ENCODE results near the gene SFMBT2.

The SFMBT2 gene

GRCh38 chr10:7410862-7411670 is at the start of gene SFMBT2:
TSS of gene SFMBT2 (minus strand) at chr10:7411034. CDS start at chr10:7381898, 29,136 bp downstream.
- H3K4me3 ChIP-seq (ENCODE audit: low read depth, low read length): peak within 1 kb of the TSS; percentile 65
- no peak for TF ChIP-seq CTCF (IDR thresholded peaks at IDR 0.05; ENCODE audit: low read depth, low read length)
- DNase-seq (ENCODE audit: low read depth, low spot score): peak; percentile 66
- in situ Hi-C loops (cut with HindIII; ENCODE audit: low sequenced_read_pairs): no loop called here

- no peak for DNase-seq (ENCODE audit: low read depth, low spot score)
- H3K4me3 ChIP-seq (ENCODE audit: low read depth, low read length): no peak overlapping the region
- TF ChIP-seq CTCF (IDR thresholded peaks at IDR 0.05; ENCODE audit: low read depth, low read length): no peak
- in situ Hi-C loops (cut with HindIII; ENCODE audit: low sequenced_read_pairs): no loop called here
These were observed 49.2 kb upstream of the SFMBT2 start for GRCh38 chr10:7460006-7460405.

GRCh38 chr10:7458556-7458955 is 47.7 kb upstream of the SFMBT2 start:
- no peak for TF ChIP-seq CTCF (IDR thresholded peaks at IDR 0.05; ENCODE audit: low read depth, low read length)
- in situ Hi-C loops (cut with HindIII; ENCODE audit: low sequenced_read_pairs): no loop called here
- H3K4me3 ChIP-seq (ENCODE audit: low read depth, low read length): no peak overlapping the region
- no peak for DNase-seq (ENCODE audit: low read depth, low spot score)

- in situ Hi-C loops (cut with HindIII; ENCODE audit: low sequenced_read_pairs): no loop called here
- TF ChIP-seq CTCF (IDR thresholded peaks at IDR 0.05; ENCODE audit: low read depth, low read length): no peak
These were observed 46.9 kb upstream of the SFMBT2 start for GRCh38 chr10:7457478-7458316.

GRCh38 chr10:7449063-7449695 is 38.3 kb upstream of the SFMBT2 start:
- in situ Hi-C loops (cut with HindIII; ENCODE audit: low sequenced_read_pairs): no loop called here
- DNase-seq (ENCODE audit: low read depth, low spot score): no peak
- no peak for TF ChIP-seq CTCF (IDR thresholded peaks at IDR 0.05; ENCODE audit: low read depth, low read length)
- no peak overlapping the region for H3K4me3 ChIP-seq (ENCODE audit: low read depth, low read length)

More at GRCh38 chr10:7457478-7458316, 46.9 kb upstream of the SFMBT2 start:
- no peak for DNase-seq (ENCODE audit: low read depth, low spot score)
- no peak overlapping the region for H3K4me3 ChIP-seq (ENCODE audit: low read depth, low read length)

- no peak overlapping the region for H3K4me3 ChIP-seq (ENCODE audit: low read depth, low read length)
- TF ChIP-seq CTCF (IDR thresholded peaks at IDR 0.05; ENCODE audit: low read depth, low read length): no peak
- in situ Hi-C loops (cut with HindIII; ENCODE audit: low sequenced_read_pairs): no loop called here
- no peak for DNase-seq (ENCODE audit: low read depth, low spot score)
These were observed 34.8 kb upstream of the SFMBT2 start for GRCh38 chr10:7445474-7446185.
